Neural cell (in vitro differentiated cells): ENCODE data around the gene NCK2. TPM values are rescaled to one million over a fixed set of nuclear protein-coding genes. Genes with fewer than 3 reads are reported as not detected.

Source experiments
- H2AFZ ChIP-seq: fragments of 200-600, 300-800 bp; sonication (generic), shearing (Covaris generic); 2 replicates; pipeline ENCODE4 v1.6.0; 2014; ENCODE audit warnings: low read depth, mild to moderate bottlenecking, antibody characterized with exemption, low read length, moderate library complexity
- H3F3A ChIP-seq: fragments of 200-600 bp; shearing (Covaris generic); 2 replicates; pipeline ENCODE4 v1.6.1; 2016; ENCODE audit warnings: mild to moderate bottlenecking, moderate library complexity, mixed read lengths, antibody characterized with exemption, low read length; ENCODE audit not compliant: insufficient read depth, poor library complexity, severe bottlenecking
- H3K27ac ChIP-seq: fragments of 200-600, 300-800 bp; sonication (generic), shearing (Covaris generic); 2 replicates; pipeline ENCODE4 v1.5.1; 2014; ENCODE audit warnings: mild to moderate bottlenecking, low read length, moderate library complexity
- H3K27me3 ChIP-seq: fragments of 300-800, 200-600 bp; sonication (generic), shearing (Covaris generic); 2 replicates; pipeline ENCODE4 v1.6.0; 2014; ENCODE audit warnings: mild to moderate bottlenecking, low read depth, low read length, moderate library complexity; ENCODE audit not compliant: insufficient read depth
- H3K36me3 ChIP-seq: fragments of 300-800, 200-600 bp; sonication (generic), shearing (Covaris generic); 2 replicates; pipeline ENCODE4 v1.5.1; 2014; ENCODE audit warnings: mild to moderate bottlenecking, antibody characterized with exemption, low read length, moderate library complexity; ENCODE audit not compliant: insufficient read depth
- H3K4me2 ChIP-seq: fragments of 300-800, 200-600 bp; sonication (generic), shearing (Covaris generic); 2 replicates; pipeline ENCODE4 v1.6.0; 2014; ENCODE audit warnings: mild to moderate bottlenecking, low read length
- H3K4me3 ChIP-seq: fragments of 300-800, 200-600 bp; sonication (generic), shearing (Covaris generic); 2 replicates; pipeline ENCODE4 v1.5.1; 2014; ENCODE audit warnings: mild to moderate bottlenecking, low read length, moderate library complexity
- H3K79me2 ChIP-seq: fragments of 200-600 bp; shearing (Covaris generic); replicated peaks from 2 replicates; pipeline ENCODE4 v1.6.0; 2014; ENCODE audit warnings: mild to moderate bottlenecking, low read length, moderate library complexity; ENCODE audit not compliant: insufficient read depth
- H3K9ac ChIP-seq: fragments of 300-800, 200-600 bp; sonication (generic), shearing (Covaris generic); 2 replicates; pipeline ENCODE4 v1.6.1; 2016; ENCODE audit warnings: mild to moderate bottlenecking, low read length, mixed read lengths
- H3K9me2 ChIP-seq: fragments of 200-600 bp; shearing (Covaris generic); 2 replicates; pipeline ENCODE4 v1.6.1; 2016; ENCODE audit warnings: mild to moderate bottlenecking, low read length, mixed read lengths; ENCODE audit not compliant: insufficient read depth
- H3K9me3 ChIP-seq: fragments of 200-600, 300-800 bp; sonication (generic), shearing (Covaris generic); 2 replicates; pipeline ENCODE4 v1.6.1; 2016; ENCODE audit warnings: mild to moderate bottlenecking, mixed run types, low read length, moderate library complexity, mixed read lengths
- H4K20me1 ChIP-seq: fragments of 200-600 bp; shearing (Covaris generic); 2 replicates; pipeline ENCODE4 v1.6.1; 2016; ENCODE audit warnings: mild to moderate bottlenecking, mixed run types; ENCODE audit not compliant: insufficient read depth
- CTCF ChIP-seq: fragments of 450-650 bp; IDR thresholded peaks from 2 replicates; pipeline ENCODE4 v1.5.1; 2014; ENCODE audit warnings: antibody characterized with exemption, mild to moderate bottlenecking, moderate library complexity; ENCODE audit not compliant: poor library complexity, severe bottlenecking
- EP300 ChIP-seq: fragments of 450-650 bp; conservative IDR thresholded peaks from 2 replicates; pipeline ENCODE4 v1.6.1; 2014; ENCODE audit warnings: antibody characterized with exemption, mild to moderate bottlenecking, moderate library complexity; ENCODE audit not compliant: poor library complexity, severe bottlenecking
- EZH2 ChIP-seq: fragments of 200-600, 300-800 bp; shearing (Covaris generic), sonication (generic); IDR thresholded peaks from 2 replicates; pipeline ENCODE4 v1.6.1; 2014; ENCODE audit warnings: antibody characterized with exemption, low read length, borderline replicate concordance, mild to moderate bottlenecking; ENCODE audit not compliant: insufficient read depth, poor library complexity, severe bottlenecking
- MXI1 ChIP-seq: fragments of 450-650 bp; conservative IDR thresholded peaks from 2 replicates; pipeline ENCODE4 v1.6.1; 2014; ENCODE audit warnings: antibody characterized with exemption, mild to moderate bottlenecking; ENCODE audit not compliant: poor library complexity, severe bottlenecking
- POLR2AphosphoS5 ChIP-seq: IDR thresholded peaks from 2 replicates; pipeline ENCODE4 v1.6.1; 2012
- RAD21 ChIP-seq: fragments of 450-650 bp; conservative IDR thresholded peaks from 2 replicates; pipeline ENCODE4 v1.6.1; 2014; ENCODE audit warnings: antibody characterized with exemption, mild to moderate bottlenecking, moderate library complexity
- REST ChIP-seq: IDR thresholded peaks from 2 replicates; pipeline ENCODE4 v1.6.1; 2012; ENCODE audit warnings: borderline replicate concordance
- SMC3 ChIP-seq: fragments of 450-650 bp; conservative IDR thresholded peaks from 2 replicates; pipeline ENCODE4 v1.6.1; 2014; ENCODE audit warnings: antibody characterized with exemption, mild to moderate bottlenecking, moderate library complexity; ENCODE audit not compliant: poor library complexity
- TAF1 ChIP-seq: IDR thresholded peaks from 2 replicates; pipeline ENCODE4 v1.6.1; 2012; ENCODE audit warnings: low read depth
- polyA plus RNA-seq: library from polyadenylated mRNA; depleted of rRNA; stranded (reverse); fragments of >200 nt; gene quantifications from 2 replicates; pipeline ENCODE4 v1.2.3, GENCODE V29; 2014

The NCK2 gene
- polyA plus RNA-seq, 1 donor from 2014 or later: 49.4 TPM

GRCh38 chr2:105865222-105865913 is 120.7 kb downstream of the NCK2 start:
- Histone ChIP-seq H3K4me3 (no peak overlapping the region), H2AFZ (no peak overlapping the region), H4K20me1 (no peaks in the 10 kb centered on the region), H3K9ac (no peak overlapping the region), H3K79me2 (peaks cover 10% of the 10 kb centered on the region), H3K27ac (no peak overlapping the region), H3K4me2 (no peak overlapping the region), H3K9me2 (no peaks in the 10 kb centered on the region), H3K27me3 (no peaks in the 10 kb centered on the region), H3F3A (no peaks in the 10 kb centered on the region), H3K36me3 (no peaks in the 10 kb centered on the region), H3K9me3 (no peaks in the 10 kb centered on the region)
- no peak for TF ChIP-seq RAD21

- H4K20me1 ChIP-seq: no peaks in the 10 kb centered on the region
- H3K4me3 ChIP-seq: no peak overlapping the region
Observed at GRCh38 chr2:105866216-105867185, 121.8 kb downstream of the NCK2 start.

More at GRCh38 chr2:105866216-105867185, 121.8 kb downstream of the NCK2 start:
- Histone ChIP-seq H3K27me3 (no peaks in the 10 kb centered on the region), H3K9me2 (no peaks in the 10 kb centered on the region), H2AFZ (no peak overlapping the region), H3F3A (no peaks in the 10 kb centered on the region), H3K79me2 (peaks cover 10% of the 10 kb centered on the region), H3K36me3 (no peaks in the 10 kb centered on the region), H3K9me3 (no peaks in the 10 kb centered on the region), H3K9ac (no peak overlapping the region), H3K27ac (no peak overlapping the region), H3K4me2 (no peak overlapping the region)
- TF ChIP-seq EP300 (no peak), SMC3 (no peak), MXI1 (no peak), EZH2 (no peak), RAD21 (no peak), CTCF (no peak), TAF1 (no peak), POLR2AphosphoS5 (no peak), REST (no peak)
